Stimulated activated naive B cell treated with anti-CD40 and anti-IgM and Interleukin-4, amounts not matched to agents 10 μg/mL and 1 μg/mL and 100 μg/mL, for 72 hours (primary cell): ENCODE results near the gene RBBP6.
"Not testable (repeated sequence)": the region's sequence is repeated elsewhere in the genome, so short reads cannot be mapped to it uniquely, and the experiment has no call there.

Source experiments
- ATAC-seq, 2 donors: fragments of 150-1000 bp; cut with Tn5 transposase; replicated peaks; 2 replicates each; pipeline ENCODE4 v1.10.0; 2021; ENCODE audit warnings: moderate library complexity in 1 of 2
- DNase-seq: peaks from one replicate; pipeline ENCODE4 v3.0.0; 2021
- H3K27ac Mint-ChIP-seq: one replicate; pipeline ENCODE4 v1.8.0; 2022; ENCODE audit warnings: mild to moderate bottlenecking, mixed read lengths
- H3K27me3 Mint-ChIP-seq, 2 donors: one replicate each; pipeline ENCODE4 v1.8.0; 2022; ENCODE audit warnings: mixed read lengths in 2 of 2
- H3K36me3 Mint-ChIP-seq, 2 donors: one replicate each; pipeline ENCODE4 v1.8.0; 2022; ENCODE audit warnings: mixed read lengths in 2 of 2, mild to moderate bottlenecking in 1 of 2
- H3K4me1 Mint-ChIP-seq, 2 donors: one replicate each; pipeline ENCODE4 v1.8.0; 2022; ENCODE audit warnings: mixed read lengths in 2 of 2, mild to moderate bottlenecking in 1 of 2
- H3K4me3 Mint-ChIP-seq, 2 donors: one replicate each; pipeline ENCODE4 v1.8.0; 2022; ENCODE audit warnings: mild to moderate bottlenecking in 2 of 2, mixed read lengths in 2 of 2, moderate library complexity in 1 of 2
- H3K9me3 Mint-ChIP-seq, 2 donors: one replicate each; pipeline ENCODE4 v1.8.0; 2022; ENCODE audit warnings: mixed read lengths in 2 of 2, mild to moderate bottlenecking in 1 of 2

The RBBP6 gene

GRCh38 chr16:24611310-24611709 is 71.9 kb downstream of the RBBP6 start:
- Mint-ChIP-seq H3K4me1 (peaks cover 11 to 18% of the 10 kb centered on the region in 2 donors), H3K36me3 (no peaks in the 10 kb centered on the region), H3K4me3 (peak overlapping the region; percentile 10 to 37), H3K9me3 (no peaks in the 10 kb centered on the region), H3K27me3 (peaks cover 56 to 60% of the 10 kb centered on the region in 2 donors), H3K27ac (no peak overlapping the region)
- DNase-seq (no peak), ATAC-seq (no peak)

- DNase-seq (no peak), ATAC-seq (no peak)
- peaks cover 49 to 55% of the 10 kb centered on the region in 2 donors for H3K27me3 Mint-ChIP-seq
- no peak overlapping the region for H3K4me3 Mint-ChIP-seq
- H3K36me3 Mint-ChIP-seq = no peaks in the 10 kb centered on the region
- no peak overlapping the region for H3K27ac Mint-ChIP-seq
- peaks cover 11 to 18% of the 10 kb centered on the region in 2 donors for H3K4me1 Mint-ChIP-seq
- H3K9me3 Mint-ChIP-seq = no peaks in the 10 kb centered on the region
Observed at GRCh38 chr16:24612656-24613055, 73.3 kb downstream of the RBBP6 start.

- H3K27me3 Mint-ChIP-seq = peaks cover 43 to 48% of the 10 kb centered on the region in 2 donors
Observed at GRCh38 chr16:24613267-24613666, 73.9 kb downstream of the RBBP6 start.

GRCh38 chr16:24617502-24617901 is 78.1 kb downstream of the RBBP6 start:
- Mint-ChIP-seq H3K27me3 (peaks cover 13 to 23% of the 10 kb centered on the region in 2 donors), H3K4me3 (no peak overlapping the region), H3K36me3 (no peaks in the 10 kb centered on the region), H3K27ac (no peak overlapping the region), H3K4me1 (no peaks in the 10 kb centered on the region), H3K9me3 (no peaks in the 10 kb centered on the region)
- DNase-seq (no peak), ATAC-seq (no peak)

More at GRCh38 chr16:24613267-24613666, 73.9 kb downstream of the RBBP6 start:
- not testable (repeated sequence) for H3K36me3 Mint-ChIP-seq, DNase-seq, ATAC-seq, H3K4me3 Mint-ChIP-seq, H3K27ac Mint-ChIP-seq, H3K9me3 Mint-ChIP-seq
- H3K4me1 Mint-ChIP-seq = peaks cover 11 to 18% of the 10 kb centered on the region in 2 donors
